OCI-LY1 (cell line): Measurements from ENCODE around the gene MCC.

ENCODE experiments used
- CTCF ChIP-seq: fragments of 200-600 bp; sonication (generic), shearing (Covaris generic); IDR thresholded peaks from 2 replicates; pipeline ENCODE4 v1.5.1; 2017; ENCODE audit warnings: mild to moderate bottlenecking, antibody characterized with exemption, low read length, moderate library complexity, mixed read lengths
- EZH2 ChIP-seq: fragments of 200-600 bp; sonication (generic), shearing (Covaris generic); IDR thresholded peaks from 2 replicates; pipeline ENCODE4 v1.8.0; 2017; ENCODE audit warnings: borderline replicate concordance, mixed run types, mild to moderate bottlenecking, antibody characterized with exemption, low read length, moderate library complexity, mixed read lengths

GRCh38 chr5:113262674-113263073 is 225.6 kb downstream of the MCC start:
- no peak for TF ChIP-seq CTCF
- TF ChIP-seq EZH2, result no peak
